Stomach (tissue), 4 donors: ENCODE results near the gene GLDC.

Experiments
- CTCF ChIP-seq, 7 experiments: fragments of 450-650 bp in 4 of 7; fragments of 200-600 bp in 3 of 7; sonication (generic) in 3 of 7; IDR thresholded peaks; one replicate each; pipeline ENCODE4 v1.5.1; 2016 to 2019; ENCODE audit warnings: antibody characterized with exemption in 7 of 7, control low read depth in 2 of 7, mild to moderate bottlenecking in 1 of 7
- POLR2A ChIP-seq, 4 donors: fragments of 450-650 bp; IDR thresholded peaks; one replicate each; pipeline ENCODE4 v1.6.1; 2016; ENCODE audit warnings: antibody characterized with exemption in 4 of 4, control low read depth in 2 of 4, mild to moderate bottlenecking in 1 of 4, moderate library complexity in 1 of 4

- TF ChIP-seq POLR2A (IDR thresholded peaks at IDR 0.05) (no peak), CTCF (IDR thresholded peaks at IDR 0.05) (no peak)
These were observed 54.7 kb downstream of the GLDC start for GRCh38 chr9:6590772-6591384.
